Upper lobe of left lung (tissue), 4 donors: ENCODE data around the gene CYP24A1.

ENCODE experiments used
- CTCF ChIP-seq, 6 experiments: fragments of 450-650 bp in 4 of 6; fragments of 200-600 bp in 2 of 6; sonication (generic) in 2 of 6; IDR thresholded peaks; one replicate each; pipeline ENCODE4 v1.5.1; 2016 to 2019; ENCODE audit warnings: antibody characterized with exemption in 6 of 6
- POLR2A ChIP-seq, 4 donors: fragments of 450-650 bp; IDR thresholded peaks; one replicate each; pipeline ENCODE4 v1.5.1; 2016 to 2017; ENCODE audit warnings: antibody characterized with exemption in 4 of 4, mild to moderate bottlenecking in 2 of 4

- TF ChIP-seq POLR2A (IDR thresholded peaks at IDR 0.05) = no peak
- no peak for TF ChIP-seq CTCF (IDR thresholded peaks at IDR 0.05)
Measured at GRCh38 chr20:54168961-54169862, 4.6 kb downstream of the CYP24A1 start.
